GM20000 (cell line): ENCODE measurements around the gene LHX3.

Source experiments
- DNase-seq: peaks from one replicate; pipeline ENCODE4 v3.0.0; 2012; ENCODE audit warnings: low spot score
- CTCF ChIP-seq: IDR thresholded peaks from 2 replicates; pipeline ENCODE4 v1.5.1; 2012; ENCODE audit warnings: mild to moderate bottlenecking, control low read depth; ENCODE audit errors: extremely low read depth, missing control alignments

The LHX3 gene

GRCh38 chr9:136208675-136209074 lies 3.7 kb upstream of the LHX3 start:
- TF ChIP-seq CTCF: no peak
- no peak for DNase-seq

- no peak for TF ChIP-seq CTCF
These were observed 2.7 kb upstream of the LHX3 start for GRCh38 chr9:136207616-136208015.

GRCh38 chr9:136206602-136207275 lies 1.8 kb upstream of the LHX3 start:
- no peak for TF ChIP-seq CTCF
- no peak for DNase-seq

More at GRCh38 chr9:136207616-136208015, 2.7 kb upstream of the LHX3 start:
- DNase-seq: no peak

- DNase-seq: no peak
- TF ChIP-seq CTCF: no peak
These were observed 722 bp upstream of the LHX3 start for GRCh38 chr9:136205707-136205992.

- DNase-seq: peak; percentile 47
- no peak for TF ChIP-seq CTCF
These were observed 653 bp downstream of the LHX3 start for GRCh38 chr9:136204145-136204805.

- TF ChIP-seq CTCF: no peak
- DNase-seq: peak; percentile 55
These were observed 1.4 kb downstream of the LHX3 start for GRCh38 chr9:136203408-136204144.
